Hematopoietic multipotent progenitor cell (in vitro differentiated cells): ENCODE results near the gene CCNA2. TPM values are rescaled to one million over a fixed set of nuclear protein-coding genes. Genes with fewer than 3 reads are reported as not detected.

Experiments used
- DNase-seq, 3 donors: peaks; one replicate each; pipeline ENCODE4 v3.0.0-alpha.2; 2011 to 2015; ENCODE audit warnings: low read depth in 2 of 3, low spot score in 2 of 3
- total RNA-seq: library from RNA; depleted of rRNA; stranded (reverse); fragments of >200 nt; gene quantifications from one replicate; pipeline ENCODE4 v1.2.3, GENCODE V29; 2012

Gene CCNA2
- total RNA-seq: 4.6 TPM

DNA sequence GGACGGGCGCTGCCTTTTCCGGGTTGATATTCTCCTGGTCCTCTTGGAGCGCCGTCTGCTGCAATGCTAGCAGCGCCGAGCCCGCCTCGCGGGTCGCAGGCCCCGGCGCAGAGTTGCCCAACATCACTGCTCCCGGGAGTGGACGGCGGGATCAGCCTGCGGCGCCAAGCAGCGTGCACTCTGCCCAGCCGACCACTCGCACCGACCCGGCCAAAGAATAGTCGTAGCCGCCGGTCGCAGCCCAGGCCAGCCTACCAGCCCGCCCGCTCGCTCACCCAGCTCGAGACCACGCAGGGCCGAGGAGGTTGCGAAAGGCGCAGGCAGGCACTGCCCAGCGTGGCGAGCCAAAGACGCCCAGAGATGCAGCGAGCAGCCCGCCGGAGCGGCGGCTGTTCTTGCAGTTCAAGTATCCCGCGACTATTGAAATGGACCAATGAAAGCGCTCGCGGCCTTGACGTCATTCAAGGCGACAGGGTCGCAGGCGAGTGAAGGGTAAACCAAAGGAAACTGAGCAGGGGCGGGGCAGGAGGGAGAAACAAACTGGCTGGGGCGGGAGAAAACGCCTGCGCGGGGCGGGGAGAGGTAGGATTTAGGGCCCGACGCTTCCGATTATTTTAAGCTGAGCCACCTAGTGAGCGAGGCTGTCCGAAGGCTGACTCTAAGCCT, at the start of gene CCNA2:
Gene CCNA2, minus strand, starts transcription at position 379 of the 666 bp plus-strand sequence. Its CDS starts 255 bp downstream, at position 124.
- DNase-seq: peak; percentile 91 to 98 (median 96)

DNA sequence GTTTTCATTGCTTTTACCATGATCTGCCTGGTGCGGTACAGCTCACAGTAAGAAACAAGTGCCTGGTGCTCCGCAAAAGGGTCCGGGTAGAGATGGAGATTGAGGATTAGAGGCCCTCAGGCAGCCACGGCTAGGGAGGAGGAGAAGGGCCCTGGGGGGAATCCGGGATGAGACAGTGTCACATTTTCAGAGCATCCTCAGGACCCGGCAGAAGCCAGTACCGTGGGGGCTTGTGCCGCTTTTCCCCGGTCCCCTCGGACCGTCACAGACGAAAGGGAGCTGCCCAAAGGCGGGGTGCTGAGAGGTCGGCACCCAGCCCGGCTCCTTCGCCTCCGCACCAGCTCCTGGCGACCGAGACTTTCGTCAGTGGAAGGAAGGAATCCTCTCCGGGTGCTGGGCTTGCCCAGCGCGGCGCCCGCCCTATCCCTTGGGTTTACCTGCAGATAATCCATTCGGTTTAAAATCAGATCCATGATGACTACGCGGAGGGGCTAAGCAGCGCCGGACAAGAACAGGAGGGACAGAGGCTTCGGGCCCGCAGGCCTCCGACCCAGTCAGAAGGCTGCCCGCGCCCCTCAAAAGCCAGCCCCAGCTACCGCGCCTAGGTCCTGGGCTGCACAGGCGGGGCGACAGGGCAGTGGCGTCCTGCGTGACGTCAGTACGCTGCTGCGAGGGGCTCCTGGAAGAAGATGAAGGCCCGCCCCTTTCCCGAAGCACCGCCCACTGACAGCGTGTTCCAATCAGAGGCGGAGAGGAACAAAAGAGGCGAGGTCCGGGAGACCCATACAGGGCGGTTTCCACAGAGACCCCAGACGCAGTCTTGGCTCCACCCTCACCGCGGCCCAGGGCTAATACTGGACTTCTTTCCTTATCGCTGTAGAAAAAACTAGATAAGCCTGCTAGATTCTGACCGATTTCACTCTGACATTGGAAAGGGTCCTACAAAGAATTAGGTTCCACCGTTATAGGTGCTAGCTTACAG, 46.4 kb upstream of the CCNA2 start, which contains the start of gene BBS7:
Gene BBS7, minus strand, starts transcription at position 634 of the 982 bp plus-strand sequence. Its CDS starts 161 bp downstream, at position 473.
- DNase-seq: peak; percentile 74 to 98 (median 97)

DNA sequence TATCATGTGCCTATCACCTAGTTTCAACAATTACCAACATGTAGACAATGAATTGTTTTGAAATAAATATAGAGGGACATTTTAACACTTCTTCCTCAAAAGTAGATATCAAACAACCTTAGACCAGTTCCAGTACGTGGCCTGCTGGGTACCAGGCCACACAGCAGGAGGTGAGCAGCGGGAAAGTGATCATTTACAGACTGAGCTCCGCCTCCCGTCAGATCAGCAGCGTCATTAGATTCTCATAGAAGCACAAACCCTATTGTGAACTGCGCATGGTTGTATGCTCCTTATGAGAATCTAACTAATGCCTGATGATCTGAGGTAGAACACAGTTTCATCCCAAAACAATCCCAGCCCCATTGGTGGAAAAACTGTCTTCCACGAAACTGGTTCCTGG, 40.1 kb upstream of the CCNA2 start:
- no peak for DNase-seq

DNA sequence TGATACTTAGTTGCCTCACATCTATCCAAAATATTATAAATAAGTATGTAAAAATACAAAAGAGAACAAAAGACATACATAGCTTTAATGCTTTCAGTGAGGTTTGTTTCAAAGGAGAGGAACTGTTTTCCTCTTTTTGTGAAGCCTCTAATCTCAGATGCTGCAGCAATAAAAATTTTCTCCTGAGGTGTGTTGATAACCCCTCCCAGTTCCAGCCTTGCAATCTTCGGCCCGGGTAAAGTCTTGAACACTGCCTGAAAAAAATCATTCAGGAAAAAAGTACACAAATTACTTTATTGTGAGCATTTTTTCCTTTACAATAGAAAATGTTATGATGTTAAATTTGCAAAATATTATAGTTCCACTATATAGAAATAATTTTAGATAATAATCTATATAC, 37.7 kb upstream of the CCNA2 start:
- DNase-seq: no peak

DNA sequence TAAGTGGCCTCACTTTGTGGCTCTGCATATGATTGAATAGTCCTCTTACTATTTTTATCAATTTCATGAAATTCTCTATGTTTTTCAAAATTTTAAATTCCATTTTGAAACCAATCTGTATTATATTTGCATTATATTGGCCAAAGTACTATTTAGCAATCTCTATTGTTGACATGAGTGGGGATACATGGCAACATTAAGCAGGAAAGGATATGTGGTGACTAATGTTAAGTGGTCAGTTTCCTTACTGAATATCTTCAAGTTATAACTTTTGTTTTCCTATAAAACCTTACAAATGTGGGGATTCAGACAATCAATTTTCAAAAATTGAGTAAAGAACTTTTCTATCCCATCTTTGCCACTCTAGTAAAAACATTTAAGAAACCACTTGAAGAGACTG, 36.4 kb upstream of the CCNA2 start:
- no peak for DNase-seq

DNA sequence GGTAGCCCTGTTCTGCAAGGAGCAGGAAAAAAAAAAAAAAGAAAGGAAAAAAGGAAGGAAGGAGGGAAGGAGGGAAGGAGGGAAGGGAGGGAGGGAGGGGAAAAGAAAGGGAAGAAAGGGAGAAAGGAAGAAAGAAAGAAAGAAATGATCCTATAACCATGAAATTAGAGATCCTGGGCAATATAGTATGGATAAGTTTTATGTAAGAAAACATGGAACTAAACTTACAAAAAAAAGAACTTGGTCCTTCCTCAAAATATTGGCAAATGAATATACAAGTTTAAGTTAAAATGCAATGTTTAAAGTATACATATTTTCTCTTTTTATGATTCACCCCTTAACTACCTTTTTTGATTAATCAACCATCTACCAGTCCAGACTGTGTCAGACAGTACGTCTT, 27.7 kb upstream of the CCNA2 start:
- no peak for DNase-seq

DNA sequence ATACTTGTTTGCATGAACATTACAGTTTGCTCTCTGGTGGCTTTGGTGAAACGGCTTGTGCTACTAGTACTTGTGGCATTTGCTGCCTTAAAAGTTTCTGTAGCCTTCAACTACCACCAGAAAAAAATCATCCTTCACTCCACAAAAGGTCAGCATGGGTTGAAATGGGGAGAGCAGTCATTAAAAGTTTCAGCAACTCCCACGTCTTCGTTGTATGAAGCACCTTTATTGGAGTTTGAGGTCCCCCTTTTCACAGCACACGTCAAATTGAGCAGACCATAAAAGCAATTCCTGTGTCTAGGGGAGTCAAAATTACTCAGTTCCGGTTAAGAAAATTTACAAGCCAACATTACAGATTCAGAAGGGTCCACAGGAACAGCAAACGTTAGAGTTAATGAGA, 23.0 kb upstream of the CCNA2 start:
- no peak for DNase-seq

DNA sequence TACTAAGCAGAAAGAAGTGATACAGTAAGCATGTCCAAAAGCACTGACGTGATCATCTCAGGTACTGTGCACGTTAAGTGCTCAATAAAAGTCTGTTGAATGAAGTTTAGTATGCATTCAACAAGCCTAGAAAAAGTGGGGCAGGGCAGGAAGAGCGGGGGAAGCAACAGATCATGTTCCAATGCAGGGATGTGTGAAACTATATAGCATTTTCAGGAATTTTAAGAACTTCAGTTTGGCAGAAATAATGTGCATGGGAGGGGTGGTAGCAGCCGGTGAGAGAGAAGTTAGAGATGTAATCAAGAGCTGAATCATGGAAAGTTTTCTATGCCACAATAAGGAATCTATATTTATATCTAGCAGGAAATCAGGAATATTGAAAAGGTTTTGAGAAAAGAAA, 19.2 kb upstream of the CCNA2 start:
- no peak for DNase-seq

DNA sequence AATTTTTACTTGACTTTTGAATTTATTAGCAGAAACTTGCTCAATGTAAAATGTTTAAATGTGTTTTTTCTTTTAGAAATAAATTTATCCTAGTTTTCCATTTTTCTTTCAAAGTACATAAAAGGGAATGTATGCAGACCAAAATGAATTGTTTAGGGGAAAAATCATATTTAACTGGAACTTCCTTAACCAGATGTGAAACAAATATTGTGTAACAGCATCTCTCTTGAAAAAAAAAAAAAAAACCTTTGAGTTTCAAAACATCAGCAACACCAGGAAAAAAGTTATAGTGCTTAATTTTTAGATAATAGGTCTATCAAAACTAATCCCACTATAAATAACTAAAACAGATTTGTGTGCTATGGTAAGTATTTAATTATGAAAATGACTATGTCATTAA, 14.5 kb upstream of the CCNA2 start:
- DNase-seq: no peak

DNA sequence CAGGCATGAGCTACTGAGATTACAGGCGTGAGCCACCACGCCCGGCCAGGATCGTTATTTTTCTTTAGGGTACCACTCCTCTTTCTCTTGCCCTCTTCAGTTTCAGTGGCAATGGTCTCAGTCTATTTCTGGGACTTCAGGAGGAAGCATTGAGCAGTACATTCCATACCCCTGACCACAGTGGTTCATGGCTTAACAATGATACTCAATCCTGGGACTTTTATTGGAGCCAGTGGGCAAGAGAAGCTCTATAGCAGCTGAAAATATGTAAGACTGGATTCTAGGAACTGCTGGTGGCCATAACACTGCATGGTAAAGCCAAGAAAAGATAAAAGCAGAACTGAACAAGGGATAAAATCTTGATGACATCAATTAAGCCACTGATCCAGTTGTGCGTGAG, 5.8 kb upstream of the CCNA2 start:
- no peak for DNase-seq

DNA sequence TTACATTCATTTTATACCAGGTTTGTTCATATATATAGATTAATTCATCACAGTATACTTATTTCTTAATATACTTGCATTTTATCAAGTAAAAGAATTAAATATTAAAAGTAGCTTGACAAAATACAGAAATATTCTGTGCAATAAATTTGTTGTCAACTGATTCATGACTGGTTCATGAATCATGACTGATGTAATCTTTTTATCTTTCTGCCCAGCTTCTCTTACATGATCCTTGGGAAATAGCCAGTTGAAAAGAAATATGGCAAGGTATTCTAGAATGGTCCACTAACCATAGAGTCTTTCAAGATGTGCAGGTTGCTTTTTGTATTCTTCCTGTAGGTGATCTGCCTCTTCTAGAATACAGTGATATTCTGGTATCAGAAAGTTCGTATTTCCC, 4.2 kb upstream of the CCNA2 start:
- no peak for DNase-seq

DNA sequence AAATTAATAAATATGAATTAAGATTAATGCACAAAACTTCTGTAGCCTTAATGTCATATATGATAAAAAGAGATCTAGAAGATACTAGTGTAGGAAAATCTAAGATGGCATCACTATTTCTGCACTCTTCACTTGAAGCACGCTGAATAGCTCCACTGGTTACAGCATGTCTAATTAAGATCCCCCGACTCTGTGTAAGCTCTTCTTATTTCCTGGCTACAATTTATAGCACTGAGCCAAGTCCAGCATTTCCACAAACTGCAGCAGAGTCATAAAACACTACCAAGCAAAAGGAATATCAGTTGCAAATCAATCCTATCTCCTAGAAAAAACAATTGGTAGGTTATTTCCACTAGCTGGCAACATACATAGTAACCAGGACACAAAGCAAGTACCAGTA, 1.3 kb upstream of the CCNA2 start:
- no peak for DNase-seq

DNA sequence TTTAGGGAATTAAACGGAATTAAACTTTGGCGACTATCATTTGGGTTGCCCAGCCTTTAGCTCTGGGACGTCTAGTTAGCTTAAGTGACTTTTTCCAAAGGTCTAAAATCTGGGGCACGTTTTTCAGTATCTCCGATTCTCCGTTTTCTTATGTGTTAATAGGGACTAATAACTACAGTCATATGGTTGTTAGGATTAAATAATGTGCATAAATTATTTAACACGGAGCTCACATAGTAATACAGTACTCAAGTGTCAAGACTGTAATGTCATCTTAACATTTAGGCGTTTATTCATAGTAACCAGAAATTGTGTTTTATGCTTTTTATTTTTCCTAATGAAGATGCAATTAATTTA, 466 bp upstream of the CCNA2 start:
- DNase-seq: no peak

DNA sequence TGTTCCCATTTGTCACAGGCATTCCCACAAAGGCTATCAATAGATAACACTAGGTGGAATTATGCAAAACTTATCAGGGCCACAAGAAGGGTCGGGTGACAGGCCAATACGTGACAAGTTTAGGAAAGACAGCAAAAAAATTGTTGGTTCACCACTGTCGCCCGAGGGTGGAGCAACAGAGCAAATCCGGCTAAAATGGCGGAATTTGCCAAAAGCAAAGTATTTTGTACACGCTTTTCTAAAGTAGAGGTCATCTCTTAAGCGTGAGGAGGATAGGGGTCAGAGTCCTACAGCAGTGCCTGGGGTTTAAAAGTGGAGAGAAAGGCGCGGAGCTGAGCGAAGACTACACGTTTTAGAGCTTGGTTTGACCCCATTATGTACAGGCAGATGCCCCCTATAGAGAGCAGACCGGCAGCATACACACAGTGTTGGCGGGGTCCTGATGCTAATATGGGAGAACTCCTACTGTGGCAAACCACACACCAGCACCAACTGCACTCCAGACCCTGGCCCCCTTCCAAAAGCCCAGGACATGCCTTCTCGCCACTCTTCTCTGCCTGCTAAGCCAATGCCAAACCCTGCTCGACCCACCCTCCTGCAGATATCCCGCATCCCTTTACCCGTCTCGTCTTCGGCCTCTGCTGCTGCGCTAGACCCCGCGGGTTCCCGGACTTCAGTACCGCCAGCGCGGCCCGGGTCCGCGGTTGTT, 733 bp downstream of the CCNA2 start:
- peak in 2 of 3 donors; percentile 64 to 70 for DNase-seq

DNA sequence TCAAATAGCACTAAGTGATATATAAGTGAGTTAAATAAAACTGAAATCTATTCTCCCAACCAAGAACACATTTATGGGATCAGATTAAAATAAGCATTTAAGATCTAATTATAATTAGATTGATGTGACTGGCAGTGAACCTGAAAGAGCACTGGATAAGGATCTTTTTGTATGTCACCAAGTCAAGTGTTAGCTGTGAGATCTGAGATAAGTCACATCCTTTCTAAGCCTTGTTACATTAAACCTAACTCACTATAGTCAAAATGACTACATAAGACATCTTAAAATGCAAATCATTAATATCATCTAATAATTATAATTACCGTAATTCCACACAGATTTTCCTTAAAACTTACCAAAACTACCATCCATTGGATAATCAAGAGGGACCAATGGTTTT, 1.6 kb downstream of the CCNA2 start:
- DNase-seq: no peak

DNA sequence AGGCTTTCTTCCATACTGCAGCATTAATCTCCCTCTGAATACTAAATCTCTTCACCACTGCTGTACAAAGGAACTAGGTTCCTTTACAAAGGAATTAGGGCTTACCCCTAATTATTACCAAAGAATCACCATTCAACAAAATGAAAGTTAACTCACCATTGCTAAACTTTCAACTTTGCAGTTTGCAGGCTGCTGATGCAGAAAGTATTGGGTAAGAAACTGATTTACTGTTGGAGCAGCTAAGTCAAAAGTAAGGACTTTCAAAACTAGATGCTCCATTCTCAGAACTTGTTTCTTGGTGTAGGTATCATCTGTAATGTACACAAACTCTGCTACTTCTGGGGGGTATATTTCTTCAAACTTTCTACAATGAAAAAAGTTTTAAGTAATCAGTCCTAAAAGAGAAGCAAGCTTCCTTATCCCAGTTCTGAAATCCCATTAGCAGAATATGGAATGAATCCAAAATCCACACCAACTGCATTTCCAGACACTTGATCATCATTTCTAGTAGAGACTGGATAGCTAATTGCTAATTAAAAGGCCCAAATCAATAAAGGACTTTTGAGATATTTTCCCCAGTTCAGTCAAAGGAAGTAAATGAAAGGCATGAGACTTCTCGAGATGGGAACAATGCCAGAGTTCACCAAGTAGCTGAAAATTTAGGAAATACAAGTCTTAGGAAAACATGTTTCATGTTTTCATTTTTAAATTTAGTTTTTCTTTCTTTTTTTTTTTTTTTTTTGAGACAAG, 4.3 kb downstream of the CCNA2 start:
- DNase-seq: no peak

DNA sequence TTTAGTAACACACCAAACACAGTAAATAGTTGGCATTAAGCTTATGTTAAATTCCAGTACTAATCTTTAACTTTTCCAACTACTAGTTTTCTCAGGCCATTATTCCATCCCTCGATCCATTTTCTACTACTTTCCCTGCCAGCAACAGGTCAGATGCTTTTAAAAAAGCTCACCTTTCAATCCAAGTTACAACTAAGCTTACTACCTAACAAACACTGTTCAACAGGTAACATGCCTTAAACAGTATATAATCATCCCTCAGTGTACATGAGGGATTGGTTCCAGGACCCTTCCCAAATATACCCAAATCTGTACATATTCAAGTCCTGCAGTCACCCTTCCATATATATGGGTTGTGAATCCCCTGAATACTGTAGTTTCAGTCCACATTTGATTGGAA, 5.5 kb downstream of the CCNA2 start:
- DNase-seq: no peak

DNA sequence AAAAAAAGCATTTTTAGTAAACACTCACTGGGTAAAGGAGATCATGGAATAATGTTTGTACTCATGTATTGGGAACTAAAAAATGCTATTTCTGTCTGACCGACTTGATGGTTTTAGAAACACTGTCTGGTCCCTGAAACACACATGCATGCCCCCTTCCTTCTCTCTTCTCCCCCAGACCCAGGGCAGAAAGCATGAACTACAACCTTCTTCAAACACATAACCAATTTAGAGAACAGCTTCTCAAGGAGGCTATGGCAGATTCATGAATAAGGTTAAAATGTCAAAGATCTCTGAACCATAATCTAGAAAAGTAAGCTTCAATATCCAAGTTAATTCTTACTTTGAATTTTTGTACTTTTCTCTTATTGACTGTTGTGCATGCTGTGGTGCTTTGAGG, 6.0 kb downstream of the CCNA2 start:
- no peak for DNase-seq

DNA sequence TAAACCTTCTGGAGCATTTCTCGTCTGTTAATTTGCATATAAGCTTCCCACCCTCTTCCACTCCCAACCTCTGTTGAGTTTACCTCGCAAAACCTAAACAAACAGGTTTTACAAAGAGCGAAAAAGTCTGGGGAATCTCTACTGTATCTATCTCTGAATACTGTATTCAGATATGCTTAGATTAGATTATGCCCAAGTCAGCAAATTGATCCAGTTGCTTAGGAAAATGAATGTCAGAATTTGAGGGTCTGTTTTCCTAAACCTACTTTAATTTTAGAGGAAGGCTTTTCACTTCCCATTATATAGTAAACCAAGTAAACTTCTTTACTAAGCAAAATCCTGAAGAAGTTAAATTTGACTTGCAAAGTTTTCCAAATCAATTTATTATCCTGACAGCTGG, 6.7 kb downstream of the CCNA2 start:
- DNase-seq: no peak

DNA sequence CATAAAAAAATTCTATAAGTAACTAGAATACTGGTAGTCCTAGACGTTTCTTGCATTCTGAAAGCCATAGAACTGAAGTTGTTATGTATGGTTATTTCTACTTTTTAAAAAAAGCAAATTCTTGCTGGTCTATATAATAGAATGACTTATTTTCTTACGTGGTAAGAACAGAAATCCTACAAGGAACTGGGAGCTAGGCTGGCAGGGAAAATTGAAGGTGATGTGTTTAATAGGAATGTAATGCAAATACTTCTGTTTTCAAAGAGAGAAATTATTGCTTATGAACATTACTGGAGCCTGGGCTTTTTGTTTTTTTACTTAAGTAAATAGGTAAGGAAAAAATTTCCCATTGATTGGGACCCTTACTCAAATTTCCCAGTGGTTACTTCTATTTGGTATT, 8.9 kb downstream of the CCNA2 start:
- DNase-seq: no peak

DNA sequence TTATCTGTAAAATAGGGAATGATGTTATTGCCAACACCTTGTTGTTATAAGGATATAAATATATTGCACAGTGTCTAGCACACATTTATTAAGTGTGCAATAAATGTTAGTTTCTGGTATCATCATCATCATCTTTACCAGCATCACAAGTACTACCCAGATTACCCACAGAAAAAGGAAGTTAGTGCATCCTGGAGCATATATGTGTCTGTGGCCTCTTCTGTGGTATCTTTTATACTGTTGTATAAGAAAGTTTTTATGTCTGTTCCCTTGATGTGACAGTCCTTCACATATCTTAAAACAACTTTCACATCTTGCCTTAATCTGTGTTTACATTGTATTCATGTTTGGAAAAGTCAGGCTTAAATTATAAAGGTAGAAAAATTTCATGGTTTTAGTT, 12.6 kb downstream of the CCNA2 start:
- no peak for DNase-seq
